SU-DHL-6 (cell line): ENCODE results near the gene BCAS4.
A peak's percentile ranks its signal among the peaks of the same experiment; 100 is the strongest.

Source experiments
- H2AFZ ChIP-seq: fragments of 200-600 bp; sonication (generic); 2 replicates; pipeline ENCODE4 v1.6.1; 2014; ENCODE audit warnings: low read depth, mild to moderate bottlenecking, moderate library complexity, mixed read lengths, antibody characterized with exemption, low read length; ENCODE audit not compliant: severe bottlenecking
- H3F3A ChIP-seq: fragments of 200-600 bp; shearing (Covaris generic); 2 replicates; pipeline ENCODE4 v1.6.0; 2016; ENCODE audit warnings: antibody characterized with exemption, mild to moderate bottlenecking; ENCODE audit not compliant: insufficient read depth
- H3K27ac ChIP-seq: fragments of 200-600 bp; sonication (generic); 2 replicates; pipeline ENCODE4 v1.5.1; 2016; ENCODE audit warnings: low read depth, mild to moderate bottlenecking, low read length, moderate library complexity, mixed read lengths
- H3K27me3 ChIP-seq: fragments of 200-600 bp; sonication (generic), shearing (Covaris generic); 2 replicates; pipeline ENCODE4 v1.6.0; 2014; ENCODE audit warnings: mild to moderate bottlenecking, low read length
- H3K36me3 ChIP-seq: fragments of 200-600 bp; sonication (generic); 2 replicates; pipeline ENCODE4 v1.6.1; 2014; ENCODE audit warnings: mild to moderate bottlenecking, low read length, mixed read lengths
- H3K4me2 ChIP-seq: fragments of 300-600, 200-600 bp; shearing (Covaris generic), sonication (generic); 2 replicates; pipeline ENCODE4 v1.6.0; 2014; ENCODE audit warnings: low read length, low read depth, mild to moderate bottlenecking; ENCODE audit not compliant: poor library complexity, severe bottlenecking
- H3K4me3 ChIP-seq: fragments of 200-600 bp; sonication (generic); 2 replicates; pipeline ENCODE4 v1.5.1; 2014; ENCODE audit warnings: antibody characterized with exemption, low read length, mild to moderate bottlenecking, mixed read lengths; ENCODE audit not compliant: insufficient read depth, poor library complexity, severe bottlenecking
- H3K79me2 ChIP-seq: fragments of 200-600 bp; sonication (generic); 2 replicates; pipeline ENCODE4 v1.6.1; 2014; ENCODE audit warnings: mild to moderate bottlenecking, low read length, moderate library complexity; ENCODE audit not compliant: insufficient read depth
- H3K9ac ChIP-seq: fragments of 200-600 bp; sonication (generic); 2 replicates; pipeline ENCODE4 v1.7.0; 2014; ENCODE audit warnings: mild to moderate bottlenecking, low read length
- H3K9me2 ChIP-seq: fragments of 200-600 bp; sonication (generic); replicated peaks from 2 replicates; pipeline ENCODE4 v1.6.1; 2014; ENCODE audit warnings: low read length; ENCODE audit not compliant: insufficient read depth
- H3K9me3 ChIP-seq: fragments of 200-600 bp; sonication (generic); 2 replicates; pipeline ENCODE4 v1.6.1; 2014; ENCODE audit warnings: low read length, mixed read lengths; ENCODE audit not compliant: insufficient read depth
- H4K20me1 ChIP-seq: fragments of 200-600 bp; sonication (generic); 2 replicates; pipeline ENCODE4 v1.6.1; 2014; ENCODE audit warnings: low read depth, mild to moderate bottlenecking, antibody characterized with exemption, low read length, moderate library complexity, mixed read lengths
- EZH2phosphoT487 ChIP-seq: fragments of 200-600 bp; sonication (generic), shearing (Covaris generic); conservative IDR thresholded peaks from 2 replicates; pipeline ENCODE4 v1.6.1; 2018; ENCODE audit warnings: mild to moderate bottlenecking, antibody characterized with exemption, low read length, moderate library complexity, mixed read lengths
- TF ChIP-seq, protein P1 (sequence below): fragments of 200-600 bp; sonication (generic); IDR thresholded peaks from one replicate; pipeline ENCODE4 v1.5.1; 2017; ENCODE audit warnings: antibody characterized with exemption, mild to moderate bottlenecking, low read length, moderate library complexity; ENCODE audit not compliant: insufficient read depth, poor library complexity, severe bottlenecking

Gene BCAS4

DNA sequence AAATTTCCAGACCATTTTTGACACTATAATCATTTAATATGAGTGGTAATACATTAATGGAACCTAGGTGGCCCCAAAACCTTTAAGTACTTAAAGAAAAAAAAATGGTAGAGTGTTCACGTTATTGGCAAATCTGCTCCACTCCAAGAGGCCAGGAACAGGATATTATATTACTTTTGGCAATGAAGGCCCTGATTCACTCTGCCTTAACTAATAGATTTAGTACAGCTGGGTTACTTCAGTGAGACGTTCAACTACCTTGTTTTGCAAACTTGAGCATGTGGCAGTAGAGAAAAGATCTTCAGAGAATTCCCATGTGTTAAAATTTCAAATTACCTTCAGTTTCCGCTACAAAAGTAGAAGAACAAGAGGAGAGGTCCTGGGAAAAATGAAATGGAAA is 123.5 kb downstream of the BCAS4 start:
- peaks cover 55% of the 10 kb centered on the region for H4K20me1 ChIP-seq
- no peak overlapping the region for H3K27ac ChIP-seq
- H2AFZ ChIP-seq = no peak overlapping the region
- H3K4me2 ChIP-seq = peak overlapping the region; percentile 37
- no peaks in the 10 kb centered on the region for H3K9me2 ChIP-seq
- H3F3A ChIP-seq = peaks cover 21% of the 10 kb centered on the region
- H3K27me3 ChIP-seq = no peaks in the 10 kb centered on the region
- H3K4me3 ChIP-seq = no peak overlapping the region
- peaks cover 99% of the 10 kb centered on the region for H3K79me2 ChIP-seq
- TF ChIP-seq, protein P1, sequence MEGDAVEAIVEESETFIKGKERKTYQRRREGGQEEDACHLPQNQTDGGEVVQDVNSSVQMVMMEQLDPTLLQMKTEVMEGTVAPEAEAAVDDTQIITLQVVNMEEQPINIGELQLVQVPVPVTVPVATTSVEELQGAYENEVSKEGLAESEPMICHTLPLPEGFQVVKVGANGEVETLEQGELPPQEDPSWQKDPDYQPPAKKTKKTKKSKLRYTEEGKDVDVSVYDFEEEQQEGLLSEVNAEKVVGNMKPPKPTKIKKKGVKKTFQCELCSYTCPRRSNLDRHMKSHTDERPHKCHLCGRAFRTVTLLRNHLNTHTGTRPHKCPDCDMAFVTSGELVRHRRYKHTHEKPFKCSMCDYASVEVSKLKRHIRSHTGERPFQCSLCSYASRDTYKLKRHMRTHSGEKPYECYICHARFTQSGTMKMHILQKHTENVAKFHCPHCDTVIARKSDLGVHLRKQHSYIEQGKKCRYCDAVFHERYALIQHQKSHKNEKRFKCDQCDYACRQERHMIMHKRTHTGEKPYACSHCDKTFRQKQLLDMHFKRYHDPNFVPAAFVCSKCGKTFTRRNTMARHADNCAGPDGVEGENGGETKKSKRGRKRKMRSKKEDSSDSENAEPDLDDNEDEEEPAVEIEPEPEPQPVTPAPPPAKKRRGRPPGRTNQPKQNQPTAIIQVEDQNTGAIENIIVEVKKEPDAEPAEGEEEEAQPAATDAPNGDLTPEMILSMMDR = no peak
- TF ChIP-seq EZH2phosphoT487 = no peak
- H3K36me3 ChIP-seq = peaks cover 20% of the 10 kb centered on the region; the same call in 1 of the 2 replicates
- H3K9ac ChIP-seq = no peak overlapping the region
- no peaks in the 10 kb centered on the region for H3K9me3 ChIP-seq

DNA sequence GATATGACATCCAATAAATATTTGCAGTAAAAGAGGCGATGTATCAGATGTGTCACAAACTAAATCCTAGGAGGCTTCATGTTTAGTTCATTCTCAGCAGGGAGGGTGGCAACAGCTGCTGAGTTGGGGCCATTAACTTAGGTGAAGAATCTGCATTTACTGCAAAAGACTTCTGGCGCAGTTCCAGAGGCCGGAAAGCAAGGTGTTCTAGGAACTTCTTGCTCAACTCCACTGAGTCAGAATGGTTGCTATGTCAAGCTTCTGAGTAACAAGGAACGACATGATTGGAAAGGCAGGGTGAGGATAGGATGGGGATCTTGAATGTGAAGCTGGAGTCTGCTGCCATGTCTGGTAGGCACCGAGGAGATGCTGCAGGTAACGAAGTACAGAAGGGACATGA is 124.7 kb downstream of the BCAS4 start:
- TF ChIP-seq, protein P1 = no peak
- TF ChIP-seq EZH2phosphoT487 = no peak

DNA sequence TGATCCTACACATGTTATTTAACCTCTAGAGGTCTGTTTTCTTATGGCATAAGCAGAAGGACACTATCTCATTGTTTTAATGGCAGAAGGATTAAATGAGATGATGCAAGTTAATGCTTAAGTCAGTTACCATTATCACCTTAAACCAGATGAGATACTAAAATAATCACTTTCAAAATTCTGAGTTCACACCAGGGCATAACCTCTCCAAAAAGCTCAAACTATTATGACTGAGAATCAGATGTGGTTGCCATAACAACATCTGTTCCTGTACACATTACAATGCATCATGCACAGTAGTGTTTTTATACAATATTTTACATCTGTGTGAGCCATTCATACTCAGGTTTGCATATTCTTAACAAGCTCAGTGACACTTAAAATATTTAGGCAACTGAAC is 126.1 kb downstream of the BCAS4 start:
- Histone ChIP-seq H3K4me2 (peak overlapping the region; percentile 2), H3F3A (peaks cover 21% of the 10 kb centered on the region), H3K9ac (no peak overlapping the region), H3K9me3 (no peaks in the 10 kb centered on the region), H3K27ac (no peak overlapping the region), H3K27me3 (no peaks in the 10 kb centered on the region), H3K79me2 (peaks cover 99% of the 10 kb centered on the region), H2AFZ (no peak overlapping the region), H4K20me1 (peaks cover 63% of the 10 kb centered on the region), H3K4me3 (no peak overlapping the region), H3K9me2 (no peaks in the 10 kb centered on the region), H3K36me3 (peaks cover 22% of the 10 kb centered on the region)
- TF ChIP-seq, protein P1 = no peak
- TF ChIP-seq EZH2phosphoT487 = no peak

More for the DNA sequence above, 124.7 kb downstream of the BCAS4 start:
- peaks cover 59% of the 10 kb centered on the region for H4K20me1 ChIP-seq
- no peak overlapping the region for H2AFZ ChIP-seq
- H3K4me2 ChIP-seq = no peak overlapping the region
- peaks cover 21% of the 10 kb centered on the region for H3F3A ChIP-seq
- H3K79me2 ChIP-seq = peaks cover 99% of the 10 kb centered on the region
- H3K27ac ChIP-seq = no peak overlapping the region
- H3K9me2 ChIP-seq = no peaks in the 10 kb centered on the region
- no peaks in the 10 kb centered on the region for H3K9me3 ChIP-seq
- no peaks in the 10 kb centered on the region for H3K27me3 ChIP-seq
- peaks cover 27% of the 10 kb centered on the region for H3K36me3 ChIP-seq
- H3K4me3 ChIP-seq = no peak overlapping the region
- H3K9ac ChIP-seq = no peak overlapping the region
